Lung (tissue), 12 donors: ENCODE measurements around the gene SUMO3. TPM values are rescaled to one million over a fixed set of nuclear protein-coding genes. Genes with fewer than 3 reads are reported as not detected.

Experiments
- ATAC-seq: fragments of 200-7000 bp; cut with Tn5 transposase; one replicate; pipeline ENCODE4 v1.9.1; 2020; ENCODE audit warnings: moderate number of reproducible peaks; ENCODE audit not compliant: insufficient read depth, low FRiP score
- DNase-seq, 3 donors: peaks; one replicate each; pipeline ENCODE4 v3.0.0-alpha.2; 2013 to 2017
- H3K27ac ChIP-seq, 2 donors: one replicate each; pipeline ENCODE4 v1.5.1; 2013; ENCODE audit warnings: mild to moderate bottlenecking in 2 of 2, moderate library complexity in 2 of 2, control low read depth in 1 of 2, inconsistent platforms in 1 of 2, low read depth in 1 of 2, low read length in 1 of 2
- H3K27me3 ChIP-seq, 3 donors: one replicate each; pipeline ENCODE4 v1.5.1; 2013; ENCODE audit warnings: low read length in 2 of 3; ENCODE audit not compliant: control insufficient read depth in 3 of 3, insufficient read depth in 3 of 3
- H3K36me3 ChIP-seq, 4 donors: one replicate each; pipeline ENCODE4 v1.5.1; 2013; ENCODE audit warnings: low read length in 4 of 4, mild to moderate bottlenecking in 1 of 4, moderate library complexity in 1 of 4; ENCODE audit not compliant: control insufficient read depth in 4 of 4, insufficient read depth in 4 of 4
- H3K4me1 ChIP-seq, 5 donors: one replicate each; pipeline ENCODE4 v1.5.1; 2013; ENCODE audit warnings: low read length in 5 of 5, mild to moderate bottlenecking in 2 of 5, moderate library complexity in 1 of 5; ENCODE audit not compliant: control insufficient read depth in 5 of 5, insufficient read depth in 5 of 5
- H3K4me3 ChIP-seq: one replicate; pipeline ENCODE4 v1.5.1; 2013; ENCODE audit warnings: mild to moderate bottlenecking, control low read depth, moderate library complexity
- H3K9ac ChIP-seq, 2 donors: one replicate each; pipeline ENCODE4 v1.5.1; 2013; ENCODE audit warnings: low read length in 2 of 2, control low read depth in 1 of 2; ENCODE audit not compliant: insufficient read depth in 1 of 2
- H3K9me3 ChIP-seq, 4 donors: one replicate each; pipeline ENCODE4 v1.5.1; 2013; ENCODE audit warnings: low read length in 3 of 4, mild to moderate bottlenecking in 1 of 4, moderate library complexity in 1 of 4; ENCODE audit not compliant: control insufficient read depth in 4 of 4, insufficient read depth in 3 of 4
- CTCF ChIP-seq: IDR thresholded peaks from 2 replicates; pipeline ENCODE4 v1.5.1; 2012; ENCODE audit warnings: mild to moderate bottlenecking; ENCODE audit errors: control extremely low read depth, extremely low read depth
- WGBS, 2 donors: extraction: QIAGEN DNeasy Blood & Tissue Kit; methylation state at CpG; one replicate each; pipeline ENCODE4 v1.1.7; 2013; 5-methylcytosine and 5-hydroxymethylcytosine counted together
- polyA plus RNA-seq, 2 donors: library from polyadenylated mRNA; stranded (reverse); fragments of 200-250 nt; gene quantifications; one replicate each; pipeline ENCODE4 v1.2.1, GENCODE V29; 2013
- total RNA-seq, 2 donors: library from RNA; depleted of rRNA in 1 of 2; stranded (reverse); fragments of >200 nt in 1 of 2; gene quantifications; one replicate each; pipeline ENCODE4 v1.2.1, GENCODE V29; 2014 to 2021
- donor health status: control.
- donor health status: control.
- donor health status: Bipolar disorder and iron deficiency.
- donor health status: healthy.
- donor health status: DM: yes; HTN: yes; CAD: no.

SUMO3 gene
- total and polyA plus RNA-seq, 4 donors: 40.4 to 96.4 (median 66.0) TPM

- H3K9ac ChIP-seq: no peak overlapping the region
- TF ChIP-seq CTCF: no peak
- WGBS, 2 donors: 60 to 63% methylated on average over 57 of the region's 57 CpGs
- H3K27ac ChIP-seq: no peak overlapping the region
- no peaks in the 10 kb centered on the region for H3K27me3 ChIP-seq
- DNase-seq (no peak), ATAC-seq (no peak)
- peaks cover 0 to 10% (median 5%) of the 10 kb centered on the region in 5 donors for H3K4me1 ChIP-seq
- H3K36me3 ChIP-seq: peaks cover 0 to 16% (median 5%) of the 10 kb centered on the region in 4 donors
- peak overlapping the region; percentile 60 for H3K4me3 ChIP-seq
- H3K9me3 ChIP-seq: peaks cover 0 to 10% (median 1%) of the 10 kb centered on the region in 4 donors
Measured at GRCh38 chr21:44816761-44817505, 929 bp downstream of the SUMO3 start.

- H3K4me3 ChIP-seq: no peak overlapping the region
- DNase-seq (no peak), ATAC-seq (no peak)
- H3K9ac ChIP-seq: no peak overlapping the region
- peaks cover 0 to 16% (median 7%) of the 10 kb centered on the region in 4 donors for H3K36me3 ChIP-seq
- no peak for TF ChIP-seq CTCF
- peaks cover 0 to 10% (median 5%) of the 10 kb centered on the region in 5 donors for H3K4me1 ChIP-seq
- 70 to 74% methylated on average over 10 of the region's 10 CpGs for WGBS, 2 donors
- H3K27ac ChIP-seq: no peak overlapping the region
- no peaks in the 10 kb centered on the region for H3K27me3 ChIP-seq
- peaks cover 0 to 6% (median 0%) of the 10 kb centered on the region in 4 donors for H3K9me3 ChIP-seq
Measured at GRCh38 chr21:44815852-44816628, 1.8 kb downstream of the SUMO3 start.

- DNase-seq: no peak
Measured at GRCh38 chr21:44815225-44815624, 2.6 kb downstream of the SUMO3 start.

More at GRCh38 chr21:44815225-44815624, 2.6 kb downstream of the SUMO3 start:
- ATAC-seq: no peak
- Histone ChIP-seq H3K9me3 (peaks cover 0 to 2% (median 0%) of the 10 kb centered on the region in 4 donors), H3K27me3 (no peaks in the 10 kb centered on the region), H3K9ac (no peak overlapping the region), H3K36me3 (peaks cover 0 to 20% (median 11%) of the 10 kb centered on the region in 4 donors), H3K27ac (no peak overlapping the region), H3K4me3 (no peak overlapping the region), H3K4me1 (peaks cover 0 to 10% (median 5%) of the 10 kb centered on the region in 5 donors)
- TF ChIP-seq CTCF: no peak
- WGBS, 2 donors: 91 to 92% methylated on average over 7 to 8 of the region's 8 CpGs
